ENCODE measurements around the gene CLCN2.
"Not testable (repeated sequence)": the region's sequence is repeated elsewhere in the genome, so short reads cannot be mapped to it uniquely, and the experiment has no call there.

CLCN2 gene

GRCh38 chr3:184345317-184346144 lies 15.9 kb downstream of the CLCN2 start:
- no peak for DNase-seq (ENCODE audit: low read depth, low spot score)

GRCh38 chr3:184344579-184345316 lies 16.7 kb downstream of the CLCN2 start:
- DNase-seq (ENCODE audit: low read depth, low spot score) = no peak

- DNase-seq (ENCODE audit: low read depth, low spot score) = no peak
Measured at GRCh38 chr3:184343200-184343876, 18.1 kb downstream of the CLCN2 start.

DNA sequence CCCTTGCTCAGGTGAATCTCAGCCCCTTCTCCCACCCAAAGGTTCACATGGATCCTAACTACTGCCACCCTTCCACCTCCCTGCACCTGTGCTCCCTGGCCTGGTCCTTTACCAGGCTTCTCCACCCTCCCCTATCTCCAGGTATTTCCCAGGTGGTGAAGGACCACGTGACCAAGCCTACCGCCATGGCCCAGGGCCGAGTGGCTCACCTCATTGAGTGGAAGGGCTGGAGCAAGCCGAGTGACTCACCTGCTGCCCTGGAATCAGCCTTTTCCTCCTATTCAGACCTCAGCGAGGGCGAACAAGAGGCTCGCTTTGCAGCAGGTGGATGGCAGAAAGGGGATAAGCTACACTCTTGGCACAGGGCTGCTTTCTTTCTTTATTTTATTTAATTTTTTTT lies 19.5 kb downstream of the CLCN2 start:
- no peak for DNase-seq (ENCODE audit: low read depth, low spot score)

GRCh38 chr3:184339451-184340135 lies 21.8 kb downstream of the CLCN2 start:
- DNase-seq (ENCODE audit: low read depth, low spot score) = not testable (repeated sequence)

DNA sequence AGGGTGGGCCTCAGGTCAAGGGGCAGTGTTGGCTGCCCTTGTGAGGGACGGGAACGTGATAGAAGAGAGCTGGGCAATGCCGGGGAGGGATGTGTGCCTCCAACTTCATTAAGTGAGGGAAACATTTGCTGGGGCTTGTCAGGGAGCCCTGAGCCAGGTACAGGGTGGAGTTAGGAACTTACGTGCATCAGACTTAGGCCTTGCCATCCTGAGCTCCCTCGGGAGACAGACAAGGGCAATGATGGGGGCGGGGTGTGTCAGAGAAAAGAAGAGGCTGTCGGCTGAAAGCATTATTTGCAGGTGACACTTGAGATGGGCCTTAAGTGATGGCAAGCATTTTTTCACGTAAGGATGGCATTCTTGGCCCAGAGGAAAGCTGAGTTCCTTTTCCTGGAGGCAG lies 22.4 kb downstream of the CLCN2 start:
- no peak for DNase-seq (ENCODE audit: low read depth, low spot score)

DNA sequence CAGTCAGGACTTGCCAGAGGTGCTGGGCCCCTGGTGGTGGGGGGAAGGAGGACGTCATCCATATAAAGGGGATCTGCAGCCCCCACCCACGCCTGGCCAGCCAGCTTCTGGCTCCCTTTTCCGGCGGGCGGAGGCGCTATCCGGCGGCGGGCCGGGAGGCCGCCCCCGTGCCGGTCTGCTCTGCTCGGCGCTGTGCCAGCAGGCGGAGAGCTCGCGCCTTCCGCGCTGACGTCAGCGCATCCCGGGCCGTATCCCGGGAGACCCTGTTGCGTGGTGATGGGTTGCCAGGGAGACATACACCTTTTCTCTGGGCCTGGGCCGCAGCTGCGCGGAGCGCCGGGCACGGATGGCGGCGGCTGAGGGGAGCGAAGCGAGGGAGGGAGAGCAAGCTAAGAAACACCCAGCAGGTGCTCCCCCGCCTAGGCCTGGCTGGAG lies 22.9 kb downstream of the CLCN2 start:
- DNase-seq (ENCODE audit: low read depth, low spot score) = no peak

DNA sequence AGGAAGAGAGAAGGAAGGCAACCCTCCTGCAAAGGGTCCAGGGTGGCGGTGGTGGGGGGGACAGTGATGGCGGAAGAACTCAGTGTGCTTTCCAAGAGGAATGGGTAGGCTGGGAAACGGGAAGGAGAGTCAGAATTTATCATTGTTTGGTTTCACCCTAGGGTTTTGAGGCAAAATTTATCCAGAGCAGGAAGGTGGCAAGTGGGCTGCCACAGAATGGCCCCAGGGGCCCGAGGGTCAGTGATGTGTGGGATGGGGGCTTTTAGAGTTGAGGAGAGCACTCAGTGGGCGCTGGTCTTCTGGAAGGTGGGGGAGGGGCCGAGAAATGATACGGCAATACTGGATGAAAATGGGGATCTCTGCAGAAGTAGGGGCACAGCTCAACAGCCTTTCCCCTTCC lies 23.4 kb downstream of the CLCN2 start:
- no peak for DNase-seq (ENCODE audit: low read depth, low spot score)

DNA sequence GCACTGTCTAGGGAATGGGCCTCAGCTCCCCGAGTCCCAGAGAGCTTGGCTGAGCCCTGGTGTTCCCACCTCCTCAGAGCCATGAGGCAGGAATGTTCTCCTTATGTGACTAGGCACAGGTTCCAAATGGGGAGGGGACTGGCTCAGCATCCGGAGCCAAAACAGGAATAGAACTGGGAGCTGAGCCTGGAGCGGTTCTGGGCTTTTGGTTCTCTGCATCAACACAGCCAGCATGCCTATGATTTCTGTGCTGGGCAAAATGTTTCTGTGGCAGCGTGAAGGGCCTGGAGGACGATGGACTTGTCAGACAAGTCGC lies 24.0 kb downstream of the CLCN2 start, which contains the start of gene FAM131A:
TSS of gene FAM131A (plus strand) at position 202 of the 316 bp plus-strand sequence. CDS start at position 233, 31 bp downstream.
- DNase-seq (ENCODE audit: low read depth, low spot score) = no peak

DNA sequence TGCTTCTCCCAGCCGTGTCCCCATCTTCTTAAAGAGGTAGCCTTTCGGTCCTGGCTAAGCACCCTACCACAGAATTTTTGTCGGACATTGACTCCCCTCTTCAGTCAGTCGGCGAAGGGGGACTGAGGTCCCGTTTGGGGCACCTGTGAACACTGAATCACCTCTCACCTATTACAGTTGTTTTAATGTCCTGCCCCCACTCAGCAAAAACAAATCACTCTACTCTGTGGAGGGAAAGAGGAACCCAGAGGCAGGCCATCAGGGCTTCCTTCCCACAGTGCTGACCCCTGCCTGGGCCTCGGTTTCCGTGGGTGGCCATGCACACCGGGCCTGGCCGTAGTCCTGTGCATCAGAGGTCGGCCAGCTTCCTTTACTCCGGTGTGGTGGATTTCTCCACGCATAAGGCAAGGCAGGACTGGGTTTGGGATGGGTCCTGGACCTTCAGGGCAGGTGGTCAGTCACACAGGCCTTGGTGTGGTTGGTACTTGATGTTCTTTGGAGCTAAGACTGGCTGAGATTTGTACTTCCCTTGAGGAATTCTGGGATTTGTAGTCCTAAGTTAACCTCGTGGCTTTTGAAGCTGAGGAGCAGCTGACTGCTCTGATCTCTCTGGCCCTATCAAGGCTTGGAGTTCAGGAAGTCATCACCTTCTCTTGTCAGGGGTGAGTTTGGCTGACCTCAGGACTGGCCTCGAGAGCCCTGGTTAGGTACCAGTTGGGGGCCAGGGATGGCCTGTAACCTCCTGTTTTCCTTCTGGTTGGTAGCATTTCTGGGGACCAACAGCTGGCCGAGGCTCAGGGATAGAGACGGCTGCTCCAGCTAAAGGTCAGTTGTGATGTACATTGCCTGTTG lies 24.6 kb downstream of the CLCN2 start:
- DNase-seq (ENCODE audit: low read depth, low spot score) = peak; percentile 38

DNA sequence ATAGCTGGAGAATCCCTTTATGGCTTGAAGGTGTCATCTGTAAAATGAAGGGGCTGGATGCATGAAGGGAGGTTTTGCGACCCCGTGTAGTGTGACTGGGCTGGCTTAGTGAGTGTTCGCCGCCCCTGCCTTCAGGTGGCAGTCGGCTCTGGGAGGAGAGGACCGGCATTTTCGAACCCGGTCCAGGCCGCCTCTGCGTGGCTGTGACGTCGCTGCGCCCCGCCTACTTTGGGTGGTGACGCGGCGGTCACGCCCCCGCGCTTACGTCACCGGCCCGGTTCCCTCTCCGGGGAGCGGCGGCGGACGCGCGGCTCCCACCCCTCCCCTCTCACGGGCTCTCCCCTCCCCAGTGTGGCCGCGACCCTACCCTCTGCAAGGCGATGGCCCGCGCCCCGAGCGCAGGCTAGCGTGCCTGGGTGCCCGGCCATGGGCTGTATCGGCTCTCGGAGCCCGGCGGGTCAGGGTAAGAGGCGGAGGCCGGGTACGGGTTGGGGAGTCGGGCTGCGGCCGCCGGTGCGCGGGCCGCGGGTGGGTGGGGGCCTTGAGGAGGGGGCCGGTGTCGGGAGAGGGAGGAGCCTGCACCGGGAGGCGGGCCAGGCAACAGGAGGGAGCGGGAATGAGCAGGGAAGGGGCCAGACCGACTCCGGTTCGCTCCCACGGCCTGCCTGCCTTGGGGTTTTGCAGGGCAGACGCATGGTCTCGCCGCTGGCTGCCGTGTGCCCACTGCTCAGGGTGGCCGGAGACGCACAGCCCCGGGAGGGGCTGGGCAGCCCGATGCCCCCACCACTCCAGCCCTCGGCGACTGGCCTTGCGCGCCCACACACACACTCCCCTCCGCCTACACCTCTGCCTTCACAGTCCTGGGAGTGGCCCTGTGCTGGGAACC lies 25.5 kb downstream of the CLCN2 start:
- DNase-seq (ENCODE audit: low read depth, low spot score) = peak; percentile 25

DNA sequence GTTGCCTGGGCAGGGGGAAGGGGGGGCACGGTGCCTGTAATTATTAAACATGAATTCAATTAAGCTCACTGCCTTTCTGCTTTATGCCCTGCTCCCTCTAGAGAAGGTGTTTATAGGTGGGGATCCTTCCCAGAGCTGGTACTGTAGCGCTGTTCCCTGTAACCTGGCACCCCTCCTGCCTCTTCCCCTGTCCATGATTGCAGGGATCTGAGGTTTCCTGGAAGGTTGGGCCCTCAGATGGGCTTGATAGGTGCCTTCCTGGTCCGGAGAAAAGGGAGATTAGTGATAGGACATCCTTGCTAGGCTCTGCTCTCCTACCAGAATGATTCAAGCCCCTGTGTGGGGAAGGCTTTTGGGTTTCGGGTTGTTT lies 26.1 kb downstream of the CLCN2 start:
- no peak for DNase-seq (ENCODE audit: low read depth, low spot score)

DNA sequence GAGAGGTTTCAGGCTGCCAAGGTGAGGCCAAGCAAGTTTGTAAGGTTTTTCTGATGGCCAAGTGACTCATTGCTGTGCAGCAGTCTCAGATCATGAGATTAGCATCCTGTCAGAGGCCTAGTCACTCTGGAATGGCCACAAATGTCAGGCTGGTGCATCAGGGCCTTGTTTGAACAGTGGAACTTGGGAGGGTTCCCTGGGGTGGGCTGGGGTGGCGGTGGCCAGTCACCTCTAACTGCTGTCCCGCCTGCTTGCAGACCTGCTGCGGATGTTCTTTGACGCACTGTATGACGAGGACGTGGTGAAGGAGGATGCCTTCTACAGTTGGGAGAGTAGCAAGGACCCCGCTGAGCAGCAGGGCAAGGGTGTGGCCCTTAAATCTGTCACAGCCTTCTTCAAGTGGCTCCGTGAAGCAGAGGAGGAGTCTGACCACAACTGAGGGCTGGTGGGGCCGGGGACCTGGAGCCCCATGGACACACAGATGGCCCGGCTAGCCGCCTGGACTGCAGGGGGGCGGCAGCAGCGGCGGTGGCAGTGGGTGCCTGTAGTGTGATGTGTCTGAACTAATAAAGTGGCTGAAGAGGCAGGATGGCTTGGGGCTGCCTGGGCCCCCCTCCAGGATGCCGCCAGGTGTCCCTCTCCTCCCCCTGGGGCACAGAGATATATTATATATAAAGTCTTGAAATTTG lies 26.8 kb downstream of the CLCN2 start:
- DNase-seq (ENCODE audit: low read depth, low spot score) = no peak

- no peak for DNase-seq (ENCODE audit: low read depth, low spot score)
Measured at GRCh38 chr3:184333700-184334099, 27.7 kb downstream of the CLCN2 start.

GRCh38 chr3:184333190-184333589 lies 28.2 kb downstream of the CLCN2 start:
- DNase-seq (ENCODE audit: low read depth, low spot score) = no peak

GRCh38 chr3:184332370-184333090 lies 28.9 kb downstream of the CLCN2 start:
- DNase-seq (ENCODE audit: low read depth, low spot score) = no peak

DNA sequence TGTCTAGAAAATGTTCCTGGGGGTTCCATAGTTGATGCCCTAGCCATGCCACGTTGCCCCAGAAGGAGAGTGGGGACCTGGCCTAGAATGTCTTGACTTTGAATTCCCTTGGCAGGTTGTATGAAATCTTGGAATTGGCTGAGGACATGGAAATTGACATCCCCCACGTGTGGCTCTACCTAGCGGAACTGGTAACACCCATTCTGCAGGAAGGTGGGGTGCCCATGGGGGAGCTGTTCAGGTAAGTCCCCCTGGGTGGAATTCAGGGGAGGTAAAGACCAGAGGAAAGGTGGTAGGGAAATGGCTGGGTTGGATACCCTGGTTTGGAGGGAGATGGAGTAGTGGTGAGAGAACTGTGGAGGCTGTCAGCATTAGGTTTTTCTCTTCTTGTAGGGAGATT lies 32.9 kb downstream of the CLCN2 start:
- DNase-seq (ENCODE audit: low read depth, low spot score) = no peak

- DNase-seq (ENCODE audit: low read depth, low spot score) = no peak
Measured at GRCh38 chr3:184327171-184327570, 34.2 kb downstream of the CLCN2 start.

Measured in iPS DF 19.7 (cell line).